Pulmonary artery endothelial cell (primary cell): Measurements from ENCODE around the gene TNFRSF18. TPM values are rescaled to one million over a fixed set of nuclear protein-coding genes. Genes with fewer than 3 reads are reported as not detected.

Source experiments
- DNase-seq: peaks from one replicate; pipeline ENCODE4 v3.0.0-alpha.2; 2011; ENCODE audit warnings: low read depth, low spot score
- total RNA-seq: library from RNA; depleted of rRNA; stranded (reverse); fragments of >200 nt; gene quantifications from 2 replicates; pipeline ENCODE4 v1.2.3, GENCODE V29; 2014

Gene TNFRSF18
- total RNA-seq, 1 donor from 2014 or later, result not detected

GRCh38 chr1:1228596-1229321 is 22.4 kb upstream of the TNFRSF18 start:
- DNase-seq, result no peak

- DNase-seq, result no peak
These were observed 21.8 kb upstream of the TNFRSF18 start for GRCh38 chr1:1228187-1228586.

- no peak for DNase-seq
These were observed 21.0 kb upstream of the TNFRSF18 start for GRCh38 chr1:1227386-1227785.

GRCh38 chr1:1226566-1227362 is 20.4 kb upstream of the TNFRSF18 start:
- DNase-seq, result no peak

GRCh38 chr1:1225913-1226312 is 19.5 kb upstream of the TNFRSF18 start:
- no peak for DNase-seq

GRCh38 chr1:1225238-1225845 is 18.9 kb upstream of the TNFRSF18 start:
- no peak for DNase-seq

GRCh38 chr1:1223891-1224290 is 17.5 kb upstream of the TNFRSF18 start:
- no peak for DNase-seq

GRCh38 chr1:1223321-1223720 is 16.9 kb upstream of the TNFRSF18 start:
- no peak for DNase-seq

- DNase-seq, result no peak
These were observed 16.3 kb upstream of the TNFRSF18 start for GRCh38 chr1:1222575-1223225.

- DNase-seq, result no peak
These were observed 15.6 kb upstream of the TNFRSF18 start for GRCh38 chr1:1221887-1222574.

- DNase-seq, result no peak
These were observed 13.8 kb upstream of the TNFRSF18 start for GRCh38 chr1:1220197-1220596.

- DNase-seq, result no peak
These were observed 12.9 kb upstream of the TNFRSF18 start for GRCh38 chr1:1219341-1219740.

- DNase-seq, result no peak
These were observed 12.3 kb upstream of the TNFRSF18 start for GRCh38 chr1:1218524-1219200.

GRCh38 chr1:1217621-1218523 is 11.5 kb upstream of the TNFRSF18 start:
- DNase-seq, result no peak

- no peak for DNase-seq
These were observed 10.6 kb upstream of the TNFRSF18 start for GRCh38 chr1:1216770-1217620.

GRCh38 chr1:1215881-1216605 is 9.7 kb upstream of the TNFRSF18 start:
- DNase-seq, result no peak

- no peak for DNase-seq
These were observed 8.8 kb upstream of the TNFRSF18 start for GRCh38 chr1:1215080-1215676.
